ENCODE measurements around the gene POLD3.
"Not testable (repeated sequence)": the region's sequence is repeated elsewhere in the genome, so short reads cannot be mapped to it uniquely, and the experiment has no call there.

The POLD3 gene

GRCh38 chr11:74636630-74637184 is 44.3 kb downstream of the POLD3 start:
- DNase-seq (ENCODE audit: low read depth in 1 of 2, low spot score in 1 of 2) = no peak

- no peak for DNase-seq (ENCODE audit: low read depth in 1 of 2, low spot score in 1 of 2)
Observed at GRCh38 chr11:74637700-74638099, 45.3 kb downstream of the POLD3 start.

- no peak for DNase-seq (ENCODE audit: low read depth in 1 of 2, low spot score in 1 of 2)
Observed at GRCh38 chr11:74638869-74639268, 46.5 kb downstream of the POLD3 start.

GRCh38 chr11:74639533-74639932 is 47.2 kb downstream of the POLD3 start:
- DNase-seq (ENCODE audit: low read depth in 1 of 2, low spot score in 1 of 2) = no peak

- no peak for DNase-seq (ENCODE audit: low read depth in 1 of 2, low spot score in 1 of 2)
Observed at GRCh38 chr11:74641289-74641688, 48.9 kb downstream of the POLD3 start.

GRCh38 chr11:74641905-74642304 is 49.5 kb downstream of the POLD3 start:
- no peak for DNase-seq (ENCODE audit: low read depth in 1 of 2, low spot score in 1 of 2)

GRCh38 chr11:74642912-74643311 is 50.5 kb downstream of the POLD3 start:
- no peak for DNase-seq (ENCODE audit: low read depth in 1 of 2, low spot score in 1 of 2)

- DNase-seq (ENCODE audit: low read depth in 1 of 2, low spot score in 1 of 2) = no peak
Observed at GRCh38 chr11:74644081-74644480, 51.7 kb downstream of the POLD3 start.

GRCh38 chr11:74646215-74646614 is 53.8 kb downstream of the POLD3 start:
- DNase-seq (ENCODE audit: low read depth in 1 of 2, low spot score in 1 of 2) = no peak

GRCh38 chr11:74646954-74647353 is 54.6 kb downstream of the POLD3 start:
- DNase-seq (ENCODE audit: low read depth in 1 of 2, low spot score in 1 of 2) = no peak

- DNase-seq (ENCODE audit: low read depth in 1 of 2, low spot score in 1 of 2) = no peak
Observed at GRCh38 chr11:74647404-74647803, 55.0 kb downstream of the POLD3 start.

- DNase-seq (ENCODE audit: low read depth in 1 of 2, low spot score in 1 of 2) = no peak
Observed at GRCh38 chr11:74647831-74648230, 55.4 kb downstream of the POLD3 start.

GRCh38 chr11:74648894-74649293 is 56.5 kb downstream of the POLD3 start:
- DNase-seq (ENCODE audit: low read depth in 1 of 2, low spot score in 1 of 2) = no peak

GRCh38 chr11:74650498-74650897 is 58.1 kb downstream of the POLD3 start:
- no peak for DNase-seq (ENCODE audit: low read depth in 1 of 2, low spot score in 1 of 2)

- no peak for DNase-seq (ENCODE audit: low read depth in 1 of 2, low spot score in 1 of 2)
Observed at GRCh38 chr11:74654976-74655375, 62.6 kb downstream of the POLD3 start.

GRCh38 chr11:74659124-74659523 is 66.7 kb downstream of the POLD3 start:
- not testable (repeated sequence) for DNase-seq (ENCODE audit: low read depth in 1 of 2, low spot score in 1 of 2)

- no peak for DNase-seq (ENCODE audit: low read depth in 1 of 2, low spot score in 1 of 2)
Observed at GRCh38 chr11:74662487-74663103, 70.2 kb downstream of the POLD3 start.

GRCh38 chr11:74663315-74663714 is 70.9 kb downstream of the POLD3 start:
- no peak for DNase-seq (ENCODE audit: low read depth in 1 of 2, low spot score in 1 of 2)

- no peak for DNase-seq (ENCODE audit: low read depth in 1 of 2, low spot score in 1 of 2)
Observed at GRCh38 chr11:74669211-74670160, 77.1 kb downstream of the POLD3 start.

GRCh38 chr11:74670171-74670570 is 77.8 kb downstream of the POLD3 start:
- no peak for DNase-seq (ENCODE audit: low read depth in 1 of 2, low spot score in 1 of 2)

GRCh38 chr11:74671520-74672196 is 79.3 kb downstream of the POLD3 start:
- DNase-seq (ENCODE audit: low read depth in 1 of 2, low spot score in 1 of 2) = no peak
